ENCODE data around the gene PRKCH. TPM values are rescaled to one million over a fixed set of nuclear protein-coding genes. Genes with fewer than 3 reads are reported as not detected.
A peak's percentile ranks its signal among the peaks of the same experiment; 100 is the strongest.

Gene PRKCH
- total RNA-seq, 1 donor from 2014 or later: 19.1 TPM

DNA sequence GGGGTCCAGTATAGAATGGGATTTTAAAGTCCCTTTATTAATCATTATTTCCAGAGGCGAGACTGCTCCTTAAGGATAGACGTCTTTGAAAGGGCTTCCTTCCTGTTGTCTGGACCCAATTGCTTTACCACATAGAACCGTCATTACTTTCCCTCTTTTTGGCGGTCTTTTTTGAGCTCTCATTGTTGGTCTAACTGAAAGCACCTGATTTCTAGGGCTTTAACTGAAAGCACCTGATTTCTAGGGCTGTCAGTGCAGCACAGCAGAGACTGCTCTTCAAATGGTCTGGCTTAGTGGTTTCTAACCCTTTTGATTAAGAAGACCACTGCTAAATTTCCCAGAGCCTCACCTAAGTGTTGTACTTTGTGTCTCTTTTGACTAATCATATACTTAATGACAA, 95.8 kb downstream of the PRKCH start:
- TF ChIP-seq, protein P1, sequence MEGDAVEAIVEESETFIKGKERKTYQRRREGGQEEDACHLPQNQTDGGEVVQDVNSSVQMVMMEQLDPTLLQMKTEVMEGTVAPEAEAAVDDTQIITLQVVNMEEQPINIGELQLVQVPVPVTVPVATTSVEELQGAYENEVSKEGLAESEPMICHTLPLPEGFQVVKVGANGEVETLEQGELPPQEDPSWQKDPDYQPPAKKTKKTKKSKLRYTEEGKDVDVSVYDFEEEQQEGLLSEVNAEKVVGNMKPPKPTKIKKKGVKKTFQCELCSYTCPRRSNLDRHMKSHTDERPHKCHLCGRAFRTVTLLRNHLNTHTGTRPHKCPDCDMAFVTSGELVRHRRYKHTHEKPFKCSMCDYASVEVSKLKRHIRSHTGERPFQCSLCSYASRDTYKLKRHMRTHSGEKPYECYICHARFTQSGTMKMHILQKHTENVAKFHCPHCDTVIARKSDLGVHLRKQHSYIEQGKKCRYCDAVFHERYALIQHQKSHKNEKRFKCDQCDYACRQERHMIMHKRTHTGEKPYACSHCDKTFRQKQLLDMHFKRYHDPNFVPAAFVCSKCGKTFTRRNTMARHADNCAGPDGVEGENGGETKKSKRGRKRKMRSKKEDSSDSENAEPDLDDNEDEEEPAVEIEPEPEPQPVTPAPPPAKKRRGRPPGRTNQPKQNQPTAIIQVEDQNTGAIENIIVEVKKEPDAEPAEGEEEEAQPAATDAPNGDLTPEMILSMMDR (conservative IDR thresholded peaks at IDR 0.05): no peak
- peaks cover 24% of the 10 kb centered on the region for H3K4me1 Mint-ChIP-seq (ENCODE audit: unreplicated experiment)
- H3K9me3 Mint-ChIP-seq: no peaks in the 10 kb centered on the region
- no peaks in the 10 kb centered on the region for H3K36me3 Mint-ChIP-seq
- H3K4me3 Mint-ChIP-seq: no peak overlapping the region
- DNase-seq (ENCODE audit: extremely low spot score, unreplicated experiment): no peak
- H3K27ac Mint-ChIP-seq: no peak overlapping the region
- H3K27me3 Mint-ChIP-seq: no peaks in the 10 kb centered on the region

DNA sequence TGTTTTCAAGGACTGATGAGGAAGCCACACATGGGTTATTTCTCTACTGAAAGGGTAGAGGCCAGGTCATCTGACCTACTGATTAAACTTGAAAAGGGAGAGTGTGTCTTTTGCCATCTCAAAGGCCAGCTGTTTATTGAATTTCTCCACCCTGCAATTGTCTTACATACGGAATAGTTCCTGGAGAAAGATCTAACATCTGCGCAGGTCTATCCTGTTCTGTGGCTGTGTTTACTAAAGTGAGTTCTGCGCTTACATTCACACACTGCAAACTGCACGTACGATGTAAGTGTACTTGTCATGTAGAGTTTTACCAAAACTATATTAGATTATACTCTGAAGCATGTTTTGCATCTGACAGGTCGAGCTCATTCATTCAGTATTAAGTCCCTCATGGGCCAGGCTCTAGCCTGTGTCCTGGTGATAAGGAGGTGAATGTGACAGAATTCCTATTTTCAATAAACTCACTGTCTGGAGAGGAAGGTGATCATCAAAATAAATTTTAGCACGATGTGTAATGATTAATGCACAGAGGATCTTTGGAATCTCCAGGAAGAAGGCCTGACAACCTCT, 96.6 kb downstream of the PRKCH start:
- no peaks in the 10 kb centered on the region for H3K9me3 Mint-ChIP-seq
- H3K27ac Mint-ChIP-seq: no peak overlapping the region
- H3K4me3 Mint-ChIP-seq: peak overlapping the region; percentile 7
- TF ChIP-seq, protein P1 (conservative IDR thresholded peaks at IDR 0.05): no peak
- peaks cover 24% of the 10 kb centered on the region for H3K4me1 Mint-ChIP-seq (ENCODE audit: unreplicated experiment)
- no peak for DNase-seq (ENCODE audit: extremely low spot score, unreplicated experiment)
- H3K27me3 Mint-ChIP-seq: no peaks in the 10 kb centered on the region
- no peaks in the 10 kb centered on the region for H3K36me3 Mint-ChIP-seq

DNA sequence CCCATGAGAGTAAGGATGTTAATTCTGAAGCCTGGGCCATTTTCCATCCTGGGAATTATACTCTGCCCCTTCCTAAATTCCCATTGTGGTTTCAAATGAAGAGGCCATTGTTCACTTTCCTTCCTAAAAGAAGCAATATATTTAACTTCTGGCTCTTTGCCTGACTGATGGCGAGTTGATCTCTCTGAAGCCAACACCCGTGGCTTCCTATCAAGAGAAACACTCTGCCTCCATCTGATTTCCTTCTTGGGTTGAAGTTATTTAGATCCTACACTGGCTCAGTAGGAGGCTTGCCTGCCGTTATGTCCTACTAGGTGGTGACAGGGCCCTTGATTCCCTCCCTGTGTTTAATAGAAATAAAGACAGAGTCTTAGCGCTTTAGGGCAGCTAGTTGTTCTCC, 97.4 kb downstream of the PRKCH start:
- Mint-ChIP-seq H3K9me3 (no peaks in the 10 kb centered on the region), H3K4me1 (ENCODE audit: unreplicated experiment) (peaks cover 24% of the 10 kb centered on the region), H3K4me3 (no peak overlapping the region), H3K36me3 (no peaks in the 10 kb centered on the region), H3K27me3 (no peaks in the 10 kb centered on the region), H3K27ac (no peak overlapping the region)
- no peak for DNase-seq (ENCODE audit: extremely low spot score, unreplicated experiment)
- TF ChIP-seq, protein P1 (conservative IDR thresholded peaks at IDR 0.05): no peak

DNA sequence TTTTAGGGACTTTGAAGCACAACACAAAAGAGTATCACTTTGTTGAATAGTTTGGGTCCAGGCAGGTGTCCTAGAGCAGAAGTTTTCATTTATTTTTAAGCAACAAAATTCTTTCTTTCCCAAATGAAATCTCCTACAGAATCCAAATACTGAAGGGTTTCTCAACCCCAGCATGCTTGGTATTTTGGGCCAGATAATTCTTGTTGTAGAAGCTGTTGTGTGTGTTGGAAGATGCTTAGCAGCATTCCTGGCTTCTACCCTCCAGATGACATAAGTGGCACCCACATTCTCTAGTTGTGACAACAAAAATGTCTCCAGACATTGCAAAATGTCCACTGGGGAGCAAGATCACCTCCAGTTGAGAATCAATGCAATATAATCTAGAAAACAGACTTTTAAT, 97.8 kb downstream of the PRKCH start:
- TF ChIP-seq, protein P1 (conservative IDR thresholded peaks at IDR 0.05): no peak
- H3K36me3 Mint-ChIP-seq: peaks cover under 1% of the 10 kb centered on the region
- H3K27ac Mint-ChIP-seq: no peak overlapping the region
- peaks cover 24% of the 10 kb centered on the region for H3K4me1 Mint-ChIP-seq (ENCODE audit: unreplicated experiment)
- no peak overlapping the region for H3K4me3 Mint-ChIP-seq
- peaks cover 3% of the 10 kb centered on the region for H3K9me3 Mint-ChIP-seq
- DNase-seq (ENCODE audit: extremely low spot score, unreplicated experiment): no peak
- H3K27me3 Mint-ChIP-seq: no peaks in the 10 kb centered on the region

DNA sequence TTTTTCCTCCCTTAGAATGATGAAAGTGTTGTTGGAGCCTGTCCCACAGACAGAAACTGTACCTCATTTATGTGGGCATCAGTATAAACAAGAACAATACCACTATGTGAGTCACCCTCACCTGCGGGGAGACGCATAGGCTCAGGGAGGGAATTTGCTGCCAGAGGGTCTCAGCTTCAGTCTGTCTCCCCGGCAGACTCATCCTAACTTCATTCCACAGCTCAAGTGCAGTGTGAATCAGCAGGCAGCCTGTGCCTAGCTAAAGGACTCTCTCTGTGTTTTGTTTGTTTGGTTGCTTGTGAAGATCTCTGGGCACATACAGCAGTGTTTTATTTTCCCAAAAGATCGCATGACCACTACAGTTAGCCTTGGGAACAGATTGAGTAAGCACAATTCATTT, 98.9 kb downstream of the PRKCH start:
- Mint-ChIP-seq H3K9me3 (peaks cover 6% of the 10 kb centered on the region), H3K4me1 (ENCODE audit: unreplicated experiment) (peaks cover 24% of the 10 kb centered on the region), H3K4me3 (no peak overlapping the region), H3K27ac (no peak overlapping the region), H3K36me3 (peaks cover 3% of the 10 kb centered on the region), H3K27me3 (no peaks in the 10 kb centered on the region)
- TF ChIP-seq, protein P1 (conservative IDR thresholded peaks at IDR 0.05): no peak
- no peak for DNase-seq (ENCODE audit: extremely low spot score, unreplicated experiment)

All from type B pancreatic cell (in vitro differentiated cells).